HuH-7 (cell line): ENCODE data around the gene P3H2.

ENCODE experiments used
- DNase-seq: peaks from one replicate; pipeline ENCODE4 v3.0.0; 2011; ENCODE audit warnings: low spot score

P3H2 gene

GRCh38 chr3:190051641-190052040, 69.1 kb downstream of the P3H2 start:
- DNase-seq: no peak

- no peak for DNase-seq
These were observed 71.7 kb downstream of the P3H2 start for GRCh38 chr3:190048932-190049441.

- DNase-seq: no peak
These were observed 75.7 kb downstream of the P3H2 start for GRCh38 chr3:190044974-190045373.

GRCh38 chr3:190044142-190044541, 76.6 kb downstream of the P3H2 start:
- no peak for DNase-seq

- no peak for DNase-seq
These were observed 77.0 kb downstream of the P3H2 start for GRCh38 chr3:190043741-190044140.

- DNase-seq: no peak
These were observed 78.1 kb downstream of the P3H2 start for GRCh38 chr3:190042558-190042957.

- DNase-seq: no peak
These were observed 79.2 kb downstream of the P3H2 start for GRCh38 chr3:190041333-190042041.

GRCh38 chr3:190040145-190040544, 80.6 kb downstream of the P3H2 start:
- DNase-seq: no peak

GRCh38 chr3:190038050-190038933, 82.4 kb downstream of the P3H2 start:
- DNase-seq: peak; percentile 30

- no peak for DNase-seq
These were observed 84.1 kb downstream of the P3H2 start for GRCh38 chr3:190036631-190037030.

GRCh38 chr3:190034446-190034845, 86.3 kb downstream of the P3H2 start:
- no peak for DNase-seq

- no peak for DNase-seq
These were observed 87.8 kb downstream of the P3H2 start for GRCh38 chr3:190032923-190033322.

GRCh38 chr3:190031887-190032752, 88.6 kb downstream of the P3H2 start:
- no peak for DNase-seq

GRCh38 chr3:190027116-190027515, 93.6 kb downstream of the P3H2 start:
- DNase-seq: no peak

- DNase-seq: no peak
These were observed 94.5 kb downstream of the P3H2 start for GRCh38 chr3:190026154-190026553.

GRCh38 chr3:190024912-190025311, 95.8 kb downstream of the P3H2 start:
- no peak for DNase-seq

- no peak for DNase-seq
These were observed 100.9 kb downstream of the P3H2 start for GRCh38 chr3:190019844-190020243.

- no peak for DNase-seq
These were observed 101.7 kb downstream of the P3H2 start for GRCh38 chr3:190019006-190019405.

GRCh38 chr3:190018460-190018859, 102.2 kb downstream of the P3H2 start:
- DNase-seq: no peak

GRCh38 chr3:190017521-190018288, 103.0 kb downstream of the P3H2 start:
- DNase-seq: no peak

- DNase-seq: no peak
These were observed 103.7 kb downstream of the P3H2 start for GRCh38 chr3:190016966-190017365.
